ENCODE measurements around the gene UBA1. TPM values are rescaled to one million over a fixed set of nuclear protein-coding genes. Genes with fewer than 3 reads are reported as not detected.

The UBA1 gene
- total RNA-seq, 4 donors from 2014 or later = 114 to 203 (median 146) TPM

DNA sequence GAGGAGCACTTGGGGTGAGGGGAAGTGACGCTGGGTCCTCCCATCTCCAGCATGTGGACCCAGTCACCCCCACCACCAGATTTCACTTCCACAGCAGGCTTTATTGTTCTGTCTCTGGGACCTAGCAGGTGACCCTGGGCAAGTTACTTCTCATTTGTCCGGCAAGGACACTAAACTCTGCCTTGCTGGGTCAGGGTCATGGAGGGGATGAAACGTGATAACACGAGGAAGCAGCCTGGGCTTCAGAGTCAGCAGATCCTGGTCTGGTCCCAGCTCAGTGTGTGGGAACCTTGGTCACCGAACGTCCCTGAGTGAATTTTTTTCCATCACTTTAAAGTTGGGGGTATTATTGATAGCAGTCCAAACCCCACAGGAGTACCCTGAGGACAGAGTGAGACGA is 3.9 kb downstream of the UBA1 start:
- Histone ChIP-seq H3K27ac (no peak overlapping the region), H3K27me3 (no peaks in the 10 kb centered on the region), H3K9me3 (no peaks in the 10 kb centered on the region), H3K36me3 (peaks cover 0 to 31% (median 0%) of the 10 kb centered on the region in 3 donors), H3K4me3 (no peak overlapping the region), H3K4me1 (peaks cover 0 to 40% (median 4%) of the 10 kb centered on the region in 4 donors)
- no peak for DNase-seq
- TF ChIP-seq, protein P1, sequence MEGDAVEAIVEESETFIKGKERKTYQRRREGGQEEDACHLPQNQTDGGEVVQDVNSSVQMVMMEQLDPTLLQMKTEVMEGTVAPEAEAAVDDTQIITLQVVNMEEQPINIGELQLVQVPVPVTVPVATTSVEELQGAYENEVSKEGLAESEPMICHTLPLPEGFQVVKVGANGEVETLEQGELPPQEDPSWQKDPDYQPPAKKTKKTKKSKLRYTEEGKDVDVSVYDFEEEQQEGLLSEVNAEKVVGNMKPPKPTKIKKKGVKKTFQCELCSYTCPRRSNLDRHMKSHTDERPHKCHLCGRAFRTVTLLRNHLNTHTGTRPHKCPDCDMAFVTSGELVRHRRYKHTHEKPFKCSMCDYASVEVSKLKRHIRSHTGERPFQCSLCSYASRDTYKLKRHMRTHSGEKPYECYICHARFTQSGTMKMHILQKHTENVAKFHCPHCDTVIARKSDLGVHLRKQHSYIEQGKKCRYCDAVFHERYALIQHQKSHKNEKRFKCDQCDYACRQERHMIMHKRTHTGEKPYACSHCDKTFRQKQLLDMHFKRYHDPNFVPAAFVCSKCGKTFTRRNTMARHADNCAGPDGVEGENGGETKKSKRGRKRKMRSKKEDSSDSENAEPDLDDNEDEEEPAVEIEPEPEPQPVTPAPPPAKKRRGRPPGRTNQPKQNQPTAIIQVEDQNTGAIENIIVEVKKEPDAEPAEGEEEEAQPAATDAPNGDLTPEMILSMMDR (IDR thresholded peaks at IDR 0.05) = no peak
- no peak for TF ChIP-seq POLR2A (IDR thresholded peaks at IDR 0.05)

DNA sequence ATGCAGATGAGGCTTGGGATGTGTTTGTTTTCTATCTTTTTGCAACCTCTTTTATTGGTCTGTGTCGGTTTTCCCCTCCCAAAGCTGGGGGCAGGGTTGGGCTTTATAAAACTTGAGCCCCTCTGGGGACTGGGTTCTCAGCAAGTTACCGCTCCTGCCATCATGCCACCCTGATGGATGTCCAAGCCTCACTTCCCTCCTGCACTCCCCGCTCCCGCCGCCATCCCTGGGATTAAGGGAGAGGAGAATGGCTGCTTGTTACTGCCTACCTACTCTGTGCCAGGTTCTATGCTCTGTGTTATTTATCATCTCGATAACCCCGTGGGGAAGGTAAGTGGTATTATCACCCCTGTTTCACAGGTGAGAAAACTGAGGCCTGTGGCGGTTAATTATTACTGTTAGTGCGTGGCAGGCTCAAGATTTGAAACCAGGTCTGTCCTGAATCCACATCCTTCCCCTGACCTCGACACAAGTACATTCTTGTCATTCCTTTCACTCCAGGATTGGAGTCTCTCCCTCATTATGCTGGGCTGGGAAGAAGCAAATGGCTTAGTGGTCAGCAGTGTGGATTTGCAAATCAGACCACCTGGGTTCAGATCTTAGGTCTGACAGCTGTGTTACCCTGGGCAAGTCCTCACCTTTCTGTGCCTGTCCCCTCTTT is 4.5 kb downstream of the UBA1 start:
- H3K27ac ChIP-seq = no peak overlapping the region
- H3K4me3 ChIP-seq = no peak overlapping the region
- peaks cover 0 to 37% (median 0%) of the 10 kb centered on the region in 3 donors for H3K36me3 ChIP-seq
- TF ChIP-seq, protein P1 (IDR thresholded peaks at IDR 0.05) = no peak
- no peak for TF ChIP-seq POLR2A (IDR thresholded peaks at IDR 0.05)
- H3K9me3 ChIP-seq = no peaks in the 10 kb centered on the region
- peaks cover 0 to 40% (median 3%) of the 10 kb centered on the region in 4 donors for H3K4me1 ChIP-seq
- DNase-seq = no peak
- no peaks in the 10 kb centered on the region for H3K27me3 ChIP-seq

DNA sequence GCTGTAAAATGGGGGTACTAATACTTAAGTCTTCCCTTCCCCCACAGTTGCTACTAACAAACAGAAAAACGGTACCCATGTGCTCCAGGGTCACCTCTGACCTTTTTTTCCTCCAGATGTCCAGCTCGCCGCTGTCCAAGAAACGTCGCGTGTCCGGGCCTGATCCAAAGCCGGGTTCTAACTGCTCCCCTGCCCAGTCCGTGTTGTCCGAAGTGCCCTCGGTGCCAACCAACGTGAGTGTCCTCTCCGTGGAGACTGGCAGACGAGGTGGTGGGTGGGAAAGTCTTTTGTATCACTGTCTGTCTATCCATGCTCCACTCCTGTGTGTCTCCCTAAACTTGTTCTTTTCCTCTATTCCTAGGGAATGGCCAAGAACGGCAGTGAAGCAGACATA is 5.1 kb downstream of the UBA1 start:
- no peak for TF ChIP-seq POLR2A (IDR thresholded peaks at IDR 0.05)
- TF ChIP-seq, protein P1 (IDR thresholded peaks at IDR 0.05) = no peak
- Histone ChIP-seq H3K27me3 (no peaks in the 10 kb centered on the region), H3K27ac (no peak overlapping the region), H3K36me3 (peaks cover 0 to 39% (median 0%) of the 10 kb centered on the region in 3 donors), H3K9me3 (no peaks in the 10 kb centered on the region), H3K4me1 (peaks cover 0 to 40% (median 3%) of the 10 kb centered on the region in 4 donors), H3K4me3 (no peak overlapping the region)
- DNase-seq = no peak

DNA sequence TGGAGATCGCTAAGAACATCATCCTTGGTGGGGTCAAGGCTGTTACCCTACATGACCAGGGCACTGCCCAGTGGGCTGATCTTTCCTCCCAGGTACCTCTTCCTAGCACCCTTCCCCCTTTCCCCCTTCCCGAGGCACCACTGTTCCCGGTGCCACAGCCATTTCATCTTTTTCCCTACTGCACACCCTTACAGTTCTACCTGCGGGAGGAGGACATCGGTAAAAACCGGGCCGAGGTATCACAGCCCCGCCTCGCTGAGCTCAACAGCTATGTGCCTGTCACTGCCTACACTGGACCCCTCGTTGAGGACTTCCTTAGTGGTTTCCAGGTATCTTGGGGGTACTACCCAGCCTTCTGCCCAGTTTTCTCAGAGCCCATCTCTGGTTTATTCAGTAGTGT is 5.7 kb downstream of the UBA1 start:
- Histone ChIP-seq H3K27me3 (no peaks in the 10 kb centered on the region), H3K27ac (no peak overlapping the region), H3K4me3 (no peak overlapping the region), H3K9me3 (no peaks in the 10 kb centered on the region), H3K36me3 (peaks cover 0 to 41% (median 0%) of the 10 kb centered on the region in 3 donors), H3K4me1 (peaks cover 0 to 40% (median 3%) of the 10 kb centered on the region in 4 donors)
- no peak for DNase-seq
- no peak for TF ChIP-seq POLR2A (IDR thresholded peaks at IDR 0.05)
- TF ChIP-seq, protein P1 (IDR thresholded peaks at IDR 0.05) = no peak

DNA sequence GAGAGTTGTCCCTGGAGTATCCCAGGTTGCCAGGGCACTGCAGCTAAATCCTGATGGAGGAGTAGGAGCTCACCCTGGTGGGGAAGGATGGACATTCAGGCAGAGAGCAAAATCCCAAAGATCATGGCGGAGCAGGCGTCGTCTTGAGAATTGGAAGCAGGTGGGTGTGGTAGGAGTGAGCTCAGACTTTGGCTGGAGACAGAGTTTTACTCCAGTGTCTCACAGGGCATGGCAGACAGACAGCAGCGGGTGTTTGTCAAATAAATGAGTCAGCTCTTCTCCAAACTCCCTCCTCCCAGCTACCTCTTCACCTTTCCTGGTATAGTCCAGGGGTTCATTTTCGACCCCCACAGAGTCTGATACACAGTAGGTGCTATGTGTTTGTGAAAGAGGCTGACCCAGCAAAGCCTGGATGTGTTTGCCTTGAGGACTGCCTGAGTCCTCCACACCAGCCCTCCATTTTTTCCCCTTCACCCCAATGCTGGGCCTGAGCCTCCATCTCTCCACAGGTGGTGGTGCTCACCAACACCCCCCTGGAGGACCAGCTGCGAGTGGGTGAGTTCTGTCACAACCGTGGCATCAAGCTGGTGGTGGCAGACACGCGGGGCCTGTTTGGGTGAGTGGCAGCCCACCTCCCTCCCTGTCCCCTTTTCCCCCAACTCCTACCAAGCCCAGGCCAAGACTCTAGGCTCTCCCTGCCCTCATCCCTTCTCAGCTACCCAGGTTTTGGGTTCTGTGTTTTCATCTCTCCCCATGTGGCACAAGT is 6.9 kb downstream of the UBA1 start:
- no peaks in the 10 kb centered on the region for H3K27me3 ChIP-seq
- peak in 1 of 3 donors; percentile 63 for DNase-seq
- H3K4me1 ChIP-seq = peaks cover 0 to 29% (median under 1%) of the 10 kb centered on the region in 4 donors
- no peak overlapping the region for H3K4me3 ChIP-seq
- no peak for TF ChIP-seq POLR2A (IDR thresholded peaks at IDR 0.05)
- TF ChIP-seq, protein P1 (IDR thresholded peaks at IDR 0.05) = peak in 3 of 6 experiments; percentile 23 to 30 (median 29)
- no peaks in the 10 kb centered on the region for H3K9me3 ChIP-seq
- H3K36me3 ChIP-seq = peaks cover 0 to 54% (median 0%) of the 10 kb centered on the region in 3 donors
- peak overlapping the region in 1 of 4 donors; percentile 58 for H3K27ac ChIP-seq
